Measurements from ENCODE around the gene RMND1. TPM values are rescaled to one million over a fixed set of nuclear protein-coding genes. Genes with fewer than 3 reads are reported as not detected.

RMND1 gene
- polyA plus RNA-seq, 1 donor from 2014 or later, result 35.3 TPM

DNA sequence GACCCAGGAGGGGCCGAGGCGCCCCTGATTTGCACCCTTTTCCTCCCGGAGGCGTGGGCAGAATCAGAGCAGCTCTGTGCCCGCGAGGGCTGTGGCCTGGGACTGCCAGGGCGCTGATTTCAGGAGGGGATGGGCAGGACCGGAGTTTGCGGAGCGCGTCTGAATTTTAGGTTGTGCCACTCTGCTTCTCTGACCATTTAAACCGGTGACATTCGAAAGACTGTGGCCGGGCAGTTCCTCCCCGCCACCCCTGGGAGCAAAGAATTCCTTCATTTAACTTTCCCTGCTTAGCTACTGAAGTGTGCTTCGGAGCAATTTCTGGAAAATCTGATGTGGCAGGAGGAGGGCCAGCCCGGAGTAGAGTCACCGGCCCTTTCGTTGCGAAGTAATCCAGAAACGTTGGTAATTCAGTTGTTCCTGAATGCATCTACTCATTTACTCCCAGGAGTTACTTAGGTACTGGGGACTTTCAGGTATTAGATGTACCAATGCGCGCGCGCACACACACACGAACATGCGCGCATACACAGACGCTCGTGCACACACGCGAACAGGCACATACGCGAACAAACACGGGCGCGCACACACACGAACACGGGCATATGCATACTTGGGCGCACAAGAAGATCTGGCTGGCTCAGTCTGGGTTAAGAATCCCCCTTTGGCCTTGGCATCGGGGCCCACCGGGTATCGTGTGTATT lies 42.5 kb upstream of the RMND1 start:
- Histone ChIP-seq H3K9ac (ENCODE audit: low read length) (peak overlapping the region; percentile 55), H3K79me2 (replicated peaks; ENCODE audit: insufficient read depth, low read length) (no peaks in the 10 kb centered on the region), H3K4me3 (ENCODE audit: low read length) (peak overlapping the region; percentile 66), H3F3A (ENCODE audit: insufficient read depth, low read length, poor library complexity, severe bottlenecking) (no peaks in the 10 kb centered on the region), H3K27me3 (ENCODE audit: insufficient read depth, low read depth, low read length) (peaks cover 28% of the 10 kb centered on the region), H3K36me3 (ENCODE audit: insufficient read depth, low read length) (no peaks in the 10 kb centered on the region), H3K4me2 (ENCODE audit: low read length) (no peak overlapping the region), H3K27ac (ENCODE audit: low read length) (no peak overlapping the region), H3K9me2 (ENCODE audit: insufficient read depth, low read length) (no peaks in the 10 kb centered on the region), H3K9me3 (ENCODE audit: low read length) (no peaks in the 10 kb centered on the region), H2AFZ (ENCODE audit: low read depth, low read length) (peak overlapping the region; percentile 33), H4K20me1 (ENCODE audit: insufficient read depth) (no peaks in the 10 kb centered on the region)
- TF ChIP-seq, protein P1, sequence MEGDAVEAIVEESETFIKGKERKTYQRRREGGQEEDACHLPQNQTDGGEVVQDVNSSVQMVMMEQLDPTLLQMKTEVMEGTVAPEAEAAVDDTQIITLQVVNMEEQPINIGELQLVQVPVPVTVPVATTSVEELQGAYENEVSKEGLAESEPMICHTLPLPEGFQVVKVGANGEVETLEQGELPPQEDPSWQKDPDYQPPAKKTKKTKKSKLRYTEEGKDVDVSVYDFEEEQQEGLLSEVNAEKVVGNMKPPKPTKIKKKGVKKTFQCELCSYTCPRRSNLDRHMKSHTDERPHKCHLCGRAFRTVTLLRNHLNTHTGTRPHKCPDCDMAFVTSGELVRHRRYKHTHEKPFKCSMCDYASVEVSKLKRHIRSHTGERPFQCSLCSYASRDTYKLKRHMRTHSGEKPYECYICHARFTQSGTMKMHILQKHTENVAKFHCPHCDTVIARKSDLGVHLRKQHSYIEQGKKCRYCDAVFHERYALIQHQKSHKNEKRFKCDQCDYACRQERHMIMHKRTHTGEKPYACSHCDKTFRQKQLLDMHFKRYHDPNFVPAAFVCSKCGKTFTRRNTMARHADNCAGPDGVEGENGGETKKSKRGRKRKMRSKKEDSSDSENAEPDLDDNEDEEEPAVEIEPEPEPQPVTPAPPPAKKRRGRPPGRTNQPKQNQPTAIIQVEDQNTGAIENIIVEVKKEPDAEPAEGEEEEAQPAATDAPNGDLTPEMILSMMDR (IDR thresholded peaks at IDR 0.05; ENCODE audit: poor library complexity, severe bottlenecking), result no peak
- TF ChIP-seq RAD21 (conservative IDR thresholded peaks at IDR 0.05) (no peak), POLR2AphosphoS5 (IDR thresholded peaks at IDR 0.05) (no peak), MXI1 (conservative IDR thresholded peaks at IDR 0.05; ENCODE audit: poor library complexity, severe bottlenecking) (no peak), TAF1 (IDR thresholded peaks at IDR 0.05; ENCODE audit: low read depth) (no peak), EZH2 (IDR thresholded peaks at IDR 0.05; ENCODE audit: borderline replicate concordance, insufficient read depth, low read length, poor library complexity, severe bottlenecking) (no peak), EP300 (conservative IDR thresholded peaks at IDR 0.05; ENCODE audit: poor library complexity, severe bottlenecking) (no peak), SMC3 (conservative IDR thresholded peaks at IDR 0.05; ENCODE audit: poor library complexity) (no peak)
- TF ChIP-seq, protein P2, sequence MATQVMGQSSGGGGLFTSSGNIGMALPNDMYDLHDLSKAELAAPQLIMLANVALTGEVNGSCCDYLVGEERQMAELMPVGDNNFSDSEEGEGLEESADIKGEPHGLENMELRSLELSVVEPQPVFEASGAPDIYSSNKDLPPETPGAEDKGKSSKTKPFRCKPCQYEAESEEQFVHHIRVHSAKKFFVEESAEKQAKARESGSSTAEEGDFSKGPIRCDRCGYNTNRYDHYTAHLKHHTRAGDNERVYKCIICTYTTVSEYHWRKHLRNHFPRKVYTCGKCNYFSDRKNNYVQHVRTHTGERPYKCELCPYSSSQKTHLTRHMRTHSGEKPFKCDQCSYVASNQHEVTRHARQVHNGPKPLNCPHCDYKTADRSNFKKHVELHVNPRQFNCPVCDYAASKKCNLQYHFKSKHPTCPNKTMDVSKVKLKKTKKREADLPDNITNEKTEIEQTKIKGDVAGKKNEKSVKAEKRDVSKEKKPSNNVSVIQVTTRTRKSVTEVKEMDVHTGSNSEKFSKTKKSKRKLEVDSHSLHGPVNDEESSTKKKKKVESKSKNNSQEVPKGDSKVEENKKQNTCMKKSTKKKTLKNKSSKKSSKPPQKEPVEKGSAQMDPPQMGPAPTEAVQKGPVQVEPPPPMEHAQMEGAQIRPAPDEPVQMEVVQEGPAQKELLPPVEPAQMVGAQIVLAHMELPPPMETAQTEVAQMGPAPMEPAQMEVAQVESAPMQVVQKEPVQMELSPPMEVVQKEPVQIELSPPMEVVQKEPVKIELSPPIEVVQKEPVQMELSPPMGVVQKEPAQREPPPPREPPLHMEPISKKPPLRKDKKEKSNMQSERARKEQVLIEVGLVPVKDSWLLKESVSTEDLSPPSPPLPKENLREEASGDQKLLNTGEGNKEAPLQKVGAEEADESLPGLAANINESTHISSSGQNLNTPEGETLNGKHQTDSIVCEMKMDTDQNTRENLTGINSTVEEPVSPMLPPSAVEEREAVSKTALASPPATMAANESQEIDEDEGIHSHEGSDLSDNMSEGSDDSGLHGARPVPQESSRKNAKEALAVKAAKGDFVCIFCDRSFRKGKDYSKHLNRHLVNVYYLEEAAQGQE (IDR thresholded peaks at IDR 0.05; ENCODE audit: borderline replicate concordance), result no peak

DNA sequence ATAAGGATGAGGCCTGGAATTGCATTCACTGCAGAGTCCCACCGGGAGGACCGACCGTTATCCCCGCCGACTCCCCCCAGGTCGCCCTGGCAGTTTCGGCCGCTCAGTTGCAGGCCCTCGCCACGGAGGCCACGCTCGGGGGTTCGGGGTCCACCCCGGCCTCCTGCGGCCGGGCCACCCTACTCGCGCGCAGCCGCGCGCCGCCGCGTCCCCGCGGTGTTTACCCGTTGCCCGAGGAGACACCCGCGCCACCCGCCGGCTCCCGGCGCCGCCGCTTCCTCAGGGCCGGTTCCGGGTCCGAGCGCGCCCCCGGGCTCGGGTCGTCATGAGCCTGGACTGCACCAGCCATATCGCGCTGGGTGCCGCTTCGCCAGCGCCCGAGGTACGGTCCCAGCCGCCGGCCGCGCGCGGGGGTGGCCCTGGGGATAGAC lies 41.9 kb upstream of the RMND1 start, which contains the start of gene CCDC170:
Gene CCDC170, plus strand, starts transcription at position 214 of the 431 bp plus-strand sequence. Its CDS starts 112 bp downstream, at position 326.
- peaks cover 28% of the 10 kb centered on the region for H3K27me3 ChIP-seq (ENCODE audit: insufficient read depth, low read depth, low read length)
- TF ChIP-seq MXI1 (conservative IDR thresholded peaks at IDR 0.05; ENCODE audit: poor library complexity, severe bottlenecking) (peak; percentile 33), EP300 (conservative IDR thresholded peaks at IDR 0.05; ENCODE audit: poor library complexity, severe bottlenecking) (peak; percentile 27), RAD21 (conservative IDR thresholded peaks at IDR 0.05) (no peak), POLR2AphosphoS5 (IDR thresholded peaks at IDR 0.05) (no peak), SMC3 (conservative IDR thresholded peaks at IDR 0.05; ENCODE audit: poor library complexity) (peak; percentile 18), TAF1 (IDR thresholded peaks at IDR 0.05; ENCODE audit: low read depth) (no peak), EZH2 (IDR thresholded peaks at IDR 0.05; ENCODE audit: borderline replicate concordance, insufficient read depth, low read length, poor library complexity, severe bottlenecking) (no peak)
- TF ChIP-seq, protein P2 (IDR thresholded peaks at IDR 0.05; ENCODE audit: borderline replicate concordance), result no peak
- TF ChIP-seq, protein P1 (IDR thresholded peaks at IDR 0.05; ENCODE audit: poor library complexity, severe bottlenecking), result no peak

More for the DNA sequence above, 41.9 kb upstream of the RMND1 start, which contains the start of gene CCDC170:
- H3F3A ChIP-seq (ENCODE audit: insufficient read depth, low read length, poor library complexity, severe bottlenecking), result no peaks in the 10 kb centered on the region
- peak within 1 kb of the TSS; percentile 33 for H2AFZ ChIP-seq (ENCODE audit: low read depth, low read length)
- H3K36me3 ChIP-seq (ENCODE audit: insufficient read depth, low read length), result no peaks in the 10 kb centered on the region
- H4K20me1 ChIP-seq (ENCODE audit: insufficient read depth), result no peaks in the 10 kb centered on the region
- H3K9me2 ChIP-seq (ENCODE audit: insufficient read depth, low read length), result no peaks in the 10 kb centered on the region
- peak within 1 kb of the TSS; percentile 6 for H3K4me2 ChIP-seq (ENCODE audit: low read length)
- H3K79me2 ChIP-seq (replicated peaks; ENCODE audit: insufficient read depth, low read length), result no peaks in the 10 kb centered on the region
- H3K4me3 ChIP-seq (ENCODE audit: low read length), result peak within 1 kb of the TSS; percentile 66
- H3K9me3 ChIP-seq (ENCODE audit: low read length), result no peaks in the 10 kb centered on the region
- H3K9ac ChIP-seq (ENCODE audit: low read length), result peak within 1 kb of the TSS; percentile 55
- H3K27ac ChIP-seq (ENCODE audit: low read length), result no peak within 1 kb of the TSS
